Medulla oblongata (tissue), 1 donor: ENCODE data around the gene MYH9.

ENCODE experiments used
- DNase-seq: peaks from one replicate; pipeline ENCODE4 v3.0.0-alpha.2; 2015; ENCODE audit errors: extremely low spot score

The MYH9 gene

GRCh38 chr22:36349726-36350125, 38.0 kb downstream of the MYH9 start:
- no peak for DNase-seq

GRCh38 chr22:36348760-36349159, 39.0 kb downstream of the MYH9 start:
- no peak for DNase-seq

- DNase-seq, result no peak
These were observed 40.7 kb downstream of the MYH9 start for GRCh38 chr22:36347094-36347493.

- DNase-seq, result peak; percentile 78
These were observed 43.5 kb downstream of the MYH9 start for GRCh38 chr22:36344106-36344827.

GRCh38 chr22:36343720-36344105, 44.1 kb downstream of the MYH9 start:
- DNase-seq, result peak; percentile 68

- no peak for DNase-seq
These were observed 44.6 kb downstream of the MYH9 start for GRCh38 chr22:36343070-36343719.

- DNase-seq, result peak; percentile 89
These were observed 46.1 kb downstream of the MYH9 start for GRCh38 chr22:36341640-36342041.

- DNase-seq, result no peak
These were observed 47.1 kb downstream of the MYH9 start for GRCh38 chr22:36340621-36341020.

GRCh38 chr22:36339171-36340065, 48.3 kb downstream of the MYH9 start:
- DNase-seq, result no peak

GRCh38 chr22:36337365-36338130, 50.2 kb downstream of the MYH9 start:
- peak; percentile 63 for DNase-seq

- peak; percentile 14 for DNase-seq
These were observed 51.3 kb downstream of the MYH9 start for GRCh38 chr22:36336246-36337182.

GRCh38 chr22:36335621-36336020, 52.1 kb downstream of the MYH9 start:
- no peak for DNase-seq

GRCh38 chr22:36334821-36335603, 52.8 kb downstream of the MYH9 start:
- DNase-seq, result peak; percentile 89

- no peak for DNase-seq
These were observed 53.5 kb downstream of the MYH9 start for GRCh38 chr22:36334081-36334820.

GRCh38 chr22:36333644-36334043, 54.1 kb downstream of the MYH9 start:
- DNase-seq, result no peak

GRCh38 chr22:36332623-36333332, 55.0 kb downstream of the MYH9 start:
- DNase-seq, result peak; percentile 40

- peak; percentile 66 for DNase-seq
These were observed 55.7 kb downstream of the MYH9 start for GRCh38 chr22:36331912-36332622.
